HepG2 (cell line): ENCODE measurements around the gene RGMA. TPM values are rescaled to one million over a fixed set of nuclear protein-coding genes. Genes with fewer than 3 reads are reported as not detected.

ENCODE experiments used
- KDM4B ChIP-seq: sonication (generic); formaldehyde crosslinking; IDR thresholded peaks from 2 replicates; pipeline ENCODE4 v1.4.0; 2020; ENCODE audit warnings: missing genetic modification reagents
- MTERF4 ChIP-seq: sonication (generic); formaldehyde crosslinking; IDR thresholded peaks from 2 replicates; pipeline ENCODE4 v1.8.0; 2023; ENCODE audit warnings: mild to moderate bottlenecking, missing genetic modification reagents
- PBX3 ChIP-seq: sonication (generic); formaldehyde crosslinking; IDR thresholded peaks from 2 replicates; pipeline ENCODE4 v1.8.1; 2023; ENCODE audit warnings: missing genetic modification reagents, inconsistent platforms, borderline replicate concordance
- PRDM4 ChIP-seq: sonication (generic); formaldehyde crosslinking; IDR thresholded peaks from 2 replicates; pipeline ENCODE4 v1.9.0; 2021; ENCODE audit warnings: missing genetic modification reagents, borderline replicate concordance
- ZBTB1 ChIP-seq: sonication (generic); formaldehyde crosslinking; IDR thresholded peaks from 2 replicates; pipeline ENCODE4 v1.4.0; 2020; ENCODE audit warnings: missing genetic modification reagents, borderline replicate concordance
- ZBTB2 ChIP-seq: sonication (generic); formaldehyde crosslinking; IDR thresholded peaks from 2 replicates; pipeline ENCODE4 v1.8.0; 2022; ENCODE audit warnings: low read depth, missing genetic modification reagents
- ZBTB8A ChIP-seq: sonication (generic); formaldehyde crosslinking; IDR thresholded peaks from 2 replicates; pipeline ENCODE4 v1.4.0; 2020; ENCODE audit warnings: mild to moderate bottlenecking, low read depth, missing genetic modification reagents, borderline replicate concordance
- ZNF839 ChIP-seq: sonication (generic); formaldehyde crosslinking; IDR thresholded peaks from 2 replicates; pipeline ENCODE4 v1.4.0; 2020; ENCODE audit warnings: missing genetic modification reagents, mild to moderate bottlenecking, borderline replicate concordance
- polyA plus RNA-seq, 8 experiments: library from polyadenylated mRNA; depleted of rRNA in 3 of 8; stranded (reverse) in 7 of 8; unstranded in 1 of 8; fragments of >200 nt; fragmentation: Illumina TruSeq in 4 of 8; extraction: Trizol in 4 of 8; gene quantifications; 2 replicates each; pipeline versions ENCODE4 v1.2.1 to v1.2.3, GENCODE V29; 2011 to 2016; ENCODE audit warnings: low read depth in 4 of 8, missing spikeins in 1 of 8, mixed read lengths in 1 of 8; ENCODE audit not compliant: insufficient read depth in 1 of 8
- total RNA-seq, 5 experiments: library from RNA; depleted of rRNA; stranded (reverse); fragments of >200 nt; fragmentation: Illumina TruSeq; extraction: Trizol; gene quantifications; 2 replicates each; pipeline ENCODE4 v1.2.3, GENCODE V29; 2016; ENCODE audit warnings: low read depth in 1 of 5

The RGMA gene
- total and polyA plus RNA-seq, 2 of the 13 experiments (the other 11 are each of a cell fraction or from before 2014, with no cell fraction given), result not detected

- TF ChIP-seq PBX3 (CRISPR knock-in tag), result no peak
- TF ChIP-seq ZNF839, result no peak
- no peak for TF ChIP-seq ZBTB1 (CRISPR knock-in tag)
- no peak for TF ChIP-seq ZBTB8A (CRISPR knock-in tag)
- TF ChIP-seq KDM4B, result no peak
- TF ChIP-seq ZBTB2, result no peak
- TF ChIP-seq MTERF4 (CRISPR knock-in tag), result no peak
- TF ChIP-seq PRDM4 (CRISPR knock-in tag), result no peak
Measured at GRCh38 chr15:93118904-93119303, 29.9 kb upstream of the RGMA start (continued).
